A549 (cell line): ENCODE data around the gene CALN1. TPM values are rescaled to one million over a fixed set of nuclear protein-coding genes. Genes with fewer than 3 reads are reported as not detected.

Experiments used
- ATAC-seq, 2 experiments: fragments of 200-7000 bp in 1 of 2; fragments of >200 bp in 1 of 2; cut with Nextera tagmentation in 1 of 2; cut with Tn5 transposase in 1 of 2; 3 replicates each; pipeline versions ENCODE4 v1.8.0 to v1.9.1; 2018 to 2020; ENCODE audit warnings: mild to moderate bottlenecking in 1 of 2, moderate library complexity in 1 of 2
- CTCF ChIA-PET: fragments of 300-600 bp; sonication (Branson Sonifier 250); formaldehyde crosslinking; extraction: SDS; loops from one replicate; lab custom pipeline; 2021; ENCODE audit warnings: antibody characterized with exemption, inconsistent platforms; lab: Yijun Ruan, JAX
- POLR2A ChIA-PET: fragments of 350-600 bp; formaldehyde crosslinking; extraction: SDS; loops from one replicate; lab custom pipeline; 2021; ENCODE audit warnings: antibody characterized with exemption, inconsistent platforms; lab: Yijun Ruan, JAX
- DNase-seq, 2 experiments: peaks; one replicate each; pipeline versions ENCODE4 v3.0.0 to v3.0.0-alpha.2; 2011 to 2016; ENCODE audit warnings: low read depth in 1 of 2, low spot score in 1 of 2
- FAIRE-seq: peaks from 2 replicates; lab custom pipeline; 2011; peaks lifted over from hg19 to GRCh38; lab: Jason Lieb, UNC
- H3K27ac ChIP-seq, 2 experiments: fragments of >200 bp; sonication (Bioruptor Twin); formaldehyde crosslinking; 3 replicates each; pipeline ENCODE4 v1.5.1; 2016 to 2017
- H3K4me1 ChIP-seq: fragments of >200 bp; sonication (Bioruptor Twin); formaldehyde crosslinking; 3 replicates; pipeline ENCODE4 v1.6.1; 2016
- H3K4me2 ChIP-seq: fragments of >200 bp; sonication (Bioruptor Twin); formaldehyde crosslinking; 3 replicates; pipeline ENCODE4 v1.6.1; 2016
- H3K4me3 ChIP-seq: fragments of >200 bp; sonication (Bioruptor Twin); formaldehyde crosslinking; 3 replicates; pipeline ENCODE4 v1.5.1; 2016
- H3K9me3 ChIP-seq: fragments of >200 bp; sonication (Bioruptor Twin); formaldehyde crosslinking; 3 replicates; pipeline ENCODE4 v1.6.1; 2016
- ATOH8 ChIP-seq: fragments of 250-450 bp; sonication (Bioruptor Pico); IDR thresholded peaks from 2 replicates; pipeline ENCODE4 v1.5.0; 2020; ENCODE audit warnings: low read depth, mild to moderate bottlenecking, moderate library complexity
- CHD2 ChIP-seq: fragments of 150-350 bp; IDR thresholded peaks from 2 replicates; pipeline ENCODE4 v1.6.1; 2014; ENCODE audit warnings: low read length; ENCODE audit not compliant: partially characterized antibody
- CTCF ChIP-seq: fragments of >200 bp; sonication (Bioruptor Twin); formaldehyde crosslinking; IDR thresholded peaks from 3 replicates; pipeline ENCODE4 v1.5.1; 2016
- EHF ChIP-seq: fragments of 250-450 bp; sonication (Bioruptor Pico); IDR thresholded peaks from 2 replicates; pipeline ENCODE4 v1.5.0; 2020; ENCODE audit warnings: mild to moderate bottlenecking
- EHMT2 ChIP-seq: fragments of 200-600 bp; sonication (generic); IDR thresholded peaks from 2 replicates; pipeline ENCODE4 v1.6.1; 2016; ENCODE audit warnings: antibody characterized with exemption, low read depth, mild to moderate bottlenecking, moderate library complexity
- EP300 ChIP-seq, 2 experiments: fragments of >200 bp; sonication (Bioruptor Twin); formaldehyde crosslinking; IDR thresholded peaks; 2 replicates in 1 of 2; 3 replicates in 1 of 2; pipeline ENCODE4 v1.6.1; 2016 to 2017
- ESRRA ChIP-seq: fragments of 150-350 bp; IDR thresholded peaks from 2 replicates; pipeline ENCODE4 v1.6.1; 2014; ENCODE audit warnings: mild to moderate bottlenecking, low read length, borderline replicate concordance
- GATA3 ChIP-seq: IDR thresholded peaks from 2 replicates; pipeline ENCODE4 v1.6.1; 2012; ENCODE audit warnings: borderline replicate concordance
- HDAC2 ChIP-seq: fragments of 200-600 bp; sonication (generic); IDR thresholded peaks from 2 replicates; pipeline ENCODE4 v1.6.1; 2016
- HES2 ChIP-seq: fragments of >200 bp; sonication (Bioruptor Twin); formaldehyde crosslinking; IDR thresholded peaks from 2 replicates; pipeline ENCODE4 v1.6.1; 2016
- HOXA7 ChIP-seq: fragments of 250-450 bp; sonication (Bioruptor Pico); IDR thresholded peaks from 2 replicates; pipeline ENCODE4 v1.5.0; 2020; ENCODE audit warnings: mild to moderate bottlenecking, moderate library complexity
- HOXB13 ChIP-seq: fragments of 250-450 bp; sonication (Bioruptor Pico); IDR thresholded peaks from 2 replicates; pipeline ENCODE4 v1.5.0; 2020; ENCODE audit warnings: low read depth, mild to moderate bottlenecking, moderate library complexity
- MAZ ChIP-seq: fragments of 150-350 bp; IDR thresholded peaks from 2 replicates; pipeline ENCODE4 v1.6.1; 2014; ENCODE audit warnings: antibody characterized with exemption, low read depth, low read length, borderline replicate concordance
- RCOR1 ChIP-seq: fragments of 150-350 bp; IDR thresholded peaks from 2 replicates; pipeline ENCODE4 v1.6.1; 2014; ENCODE audit warnings: antibody characterized with exemption, low read length, low read depth
- TFCP2L1 ChIP-seq: fragments of 250-450 bp; sonication (Bioruptor Pico); IDR thresholded peaks from 2 replicates; pipeline ENCODE4 v1.5.0; 2021; ENCODE audit warnings: mild to moderate bottlenecking
- ZC3H11A ChIP-seq: fragments of 450-650 bp; IDR thresholded peaks from 2 replicates; pipeline ENCODE4 v1.6.1; 2014; ENCODE audit warnings: antibody characterized with exemption, mild to moderate bottlenecking
- ZNF302 ChIP-seq: fragments of 250-450 bp; sonication (Bioruptor Pico); IDR thresholded peaks from 2 replicates; pipeline ENCODE4 v1.9.0; 2021; ENCODE audit warnings: inconsistent platforms, mild to moderate bottlenecking, moderate library complexity
- ZSCAN20 ChIP-seq: fragments of 250-450 bp; sonication (Bioruptor Pico); IDR thresholded peaks from 2 replicates; pipeline ENCODE4 v1.8.0; 2022; ENCODE audit warnings: mild to moderate bottlenecking, moderate library complexity
- whole genome bisulfite sequencing: methylation state at CpG from one replicate; pipeline ENCODE4 v1.1.6; 2017; ENCODE audit errors: missing lambda C conversion rate; 5-methylcytosine and 5-hydroxymethylcytosine counted together
- polyA plus RNA-seq, 4 experiments: library from polyadenylated mRNA; depleted of rRNA in 3 of 4; stranded (reverse); fragments of >200 nt; fragmentation: RNase III in 1 of 4; extraction: RNeasy Plus Mini Kit Qiagen cat#74134 plus additional on column Dnase treatment in 1 of 4; gene quantifications; 2 replicates in 3 of 4; 3 replicates in 1 of 4; pipeline ENCODE4 v1.2.3, GENCODE V29; 2011 to 2017
- TF ChIP-seq, protein P1 (sequence below): IDR thresholded peaks from 2 replicates; pipeline ENCODE4 v1.6.1; 2012
- TF ChIP-seq, protein P2 (sequence below): IDR thresholded peaks from 2 replicates; pipeline ENCODE4 v1.6.1; 2012; ENCODE audit warnings: low read depth, borderline replicate concordance
- TF ChIP-seq, protein P3 (sequence below): fragments of >200 bp; sonication (Bioruptor Twin); formaldehyde crosslinking; IDR thresholded peaks from 3 replicates; pipeline ENCODE4 v1.6.1; 2016

The CALN1 gene
- polyA plus RNA-seq, 2 of the 4 experiments (the other 2 are of a cell fraction) = not detected

DNA sequence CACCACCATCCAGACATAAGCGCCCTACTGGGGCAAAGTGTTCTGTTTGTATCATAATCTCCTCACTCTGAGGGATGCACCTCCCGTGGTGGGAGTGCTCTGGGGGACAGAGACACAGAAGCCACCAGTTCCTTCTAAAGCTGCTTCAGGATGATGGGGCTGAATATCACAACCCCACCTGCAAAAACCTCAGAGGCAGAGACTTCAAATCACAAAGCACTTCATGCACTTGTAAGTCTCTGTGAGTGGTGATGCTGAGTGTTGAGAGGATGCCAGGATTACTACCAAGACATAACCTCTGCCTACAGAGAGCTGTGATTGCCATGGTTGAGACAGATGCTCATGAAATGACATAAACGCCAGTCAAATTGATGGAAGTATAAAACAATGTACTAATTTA, 255.5 kb downstream of the CALN1 start:
- H3K4me2 ChIP-seq = no peak overlapping the region
- CTCF ChIA-PET = no interaction called here
- FAIRE-seq = no peak
- no peak for ATAC-seq
- no peaks in the 10 kb centered on the region for H3K4me1 ChIP-seq
- TF ChIP-seq, protein P1, sequence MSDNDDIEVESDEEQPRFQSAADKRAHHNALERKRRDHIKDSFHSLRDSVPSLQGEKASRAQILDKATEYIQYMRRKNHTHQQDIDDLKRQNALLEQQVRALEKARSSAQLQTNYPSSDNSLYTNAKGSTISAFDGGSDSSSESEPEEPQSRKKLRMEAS = no peak
- no peak overlapping the region for H3K27ac ChIP-seq
- POLR2A ChIA-PET = no interaction called here
- H3K9me3 ChIP-seq = peaks cover 3% of the 10 kb centered on the region; the same call in 2 of the 3 replicates
- no peak overlapping the region for H3K4me3 ChIP-seq
- 6% methylated on average over 3 of the region's 3 CpGs for WGBS
- no peak for DNase-seq

DNA sequence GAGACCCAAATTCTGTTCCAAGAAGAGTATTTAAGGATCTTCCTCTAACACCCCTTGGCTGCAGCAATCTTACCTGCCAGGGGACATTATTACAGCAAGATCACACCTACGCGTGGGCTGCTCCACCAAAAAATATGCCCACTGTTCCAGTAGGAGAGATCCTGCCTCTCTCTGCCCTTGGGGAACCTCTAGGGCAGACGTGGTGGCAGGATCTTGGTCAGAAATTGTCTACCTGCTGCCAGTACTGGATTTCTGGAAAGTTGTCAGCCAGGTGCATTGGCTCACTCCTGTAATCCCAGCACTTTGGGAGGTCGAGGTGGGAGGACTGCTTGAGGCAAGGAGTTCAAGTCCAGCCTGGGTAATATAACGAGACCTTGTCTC, 259.0 kb downstream of the CALN1 start:
- Histone ChIP-seq H3K4me3 (no peak overlapping the region), H3K4me2 (no peak overlapping the region), H3K4me1 (no peaks in the 10 kb centered on the region), H3K9me3 (no peaks in the 10 kb centered on the region), H3K27ac (no peak overlapping the region)
- CTCF ChIA-PET = no interaction called here
- 11% methylated on average over 5 of the region's 5 CpGs for whole genome bisulfite sequencing
- DNase-seq (no peak), ATAC-seq (no peak), FAIRE-seq (no peak)
- POLR2A ChIA-PET = no interaction called here
- no peak for TF ChIP-seq ZSCAN20 (CRISPR knock-in tag)
- no peak for TF ChIP-seq EHF (CRISPR knock-in tag)
- TF ChIP-seq ESRRA = no peak
- TF ChIP-seq EHMT2 = no peak
- TF ChIP-seq ZC3H11A = no peak
- no peak for TF ChIP-seq EP300 (IDR thresholded peaks at IDR 0.05)
- no peak for TF ChIP-seq HOXB13 (CRISPR knock-in tag)
- no peak for TF ChIP-seq HOXA7 (CRISPR knock-in tag)

- no peaks in the 10 kb centered on the region for H3K9me3 ChIP-seq
- no peak overlapping the region for H3K4me2 ChIP-seq
- ATAC-seq (no peak), FAIRE-seq (no peak), DNase-seq (no peak)
- H3K4me3 ChIP-seq = no peak overlapping the region
- WGBS = 1% methylated on average over 7 of the region's 7 CpGs
- H3K4me1 ChIP-seq = no peaks in the 10 kb centered on the region
- TF ChIP-seq HES2 = no peak
- no peak for TF ChIP-seq CHD2
- no peak for TF ChIP-seq HDAC2
- TF ChIP-seq RCOR1 = no peak
- TF ChIP-seq ZSCAN20 (CRISPR knock-in tag) = no peak
- TF ChIP-seq, protein P2, sequence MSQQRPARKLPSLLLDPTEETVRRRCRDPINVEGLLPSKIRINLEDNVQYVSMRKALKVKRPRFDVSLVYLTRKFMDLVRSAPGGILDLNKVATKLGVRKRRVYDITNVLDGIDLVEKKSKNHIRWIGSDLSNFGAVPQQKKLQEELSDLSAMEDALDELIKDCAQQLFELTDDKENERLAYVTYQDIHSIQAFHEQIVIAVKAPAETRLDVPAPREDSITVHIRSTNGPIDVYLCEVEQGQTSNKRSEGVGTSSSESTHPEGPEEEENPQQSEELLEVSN = no peak
- no peak for TF ChIP-seq GATA3
- no peak for TF ChIP-seq ZNF302 (CRISPR knock-in tag)
- no peak for TF ChIP-seq TFCP2L1 (CRISPR knock-in tag)
- no peak for TF ChIP-seq HOXB13 (CRISPR knock-in tag)
- no peak for TF ChIP-seq MAZ
- TF ChIP-seq, protein P3, sequence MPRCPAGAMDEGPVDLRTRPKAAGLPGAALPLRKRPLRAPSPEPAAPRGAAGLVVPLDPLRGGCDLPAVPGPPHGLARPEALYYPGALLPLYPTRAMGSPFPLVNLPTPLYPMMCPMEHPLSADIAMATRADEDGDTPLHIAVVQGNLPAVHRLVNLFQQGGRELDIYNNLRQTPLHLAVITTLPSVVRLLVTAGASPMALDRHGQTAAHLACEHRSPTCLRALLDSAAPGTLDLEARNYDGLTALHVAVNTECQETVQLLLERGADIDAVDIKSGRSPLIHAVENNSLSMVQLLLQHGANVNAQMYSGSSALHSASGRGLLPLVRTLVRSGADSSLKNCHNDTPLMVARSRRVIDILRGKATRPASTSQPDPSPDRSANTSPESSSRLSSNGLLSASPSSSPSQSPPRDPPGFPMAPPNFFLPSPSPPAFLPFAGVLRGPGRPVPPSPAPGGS = no peak
- TF ChIP-seq CTCF = no peak
- TF ChIP-seq EHMT2 = no peak
- no peak for TF ChIP-seq ZC3H11A
- no peak for TF ChIP-seq ATOH8 (CRISPR knock-in tag)
- TF ChIP-seq, all 56 proteins: peak for 0
- H3K27ac ChIP-seq = no peak overlapping the region
- POLR2A ChIA-PET = no interaction called here
- CTCF ChIA-PET = no interaction called here
Measured at GRCh38 chr7:72152161-72153131, 259.7 kb downstream of the CALN1 start.
